ENCODE data around the gene KAT7.

DNA sequence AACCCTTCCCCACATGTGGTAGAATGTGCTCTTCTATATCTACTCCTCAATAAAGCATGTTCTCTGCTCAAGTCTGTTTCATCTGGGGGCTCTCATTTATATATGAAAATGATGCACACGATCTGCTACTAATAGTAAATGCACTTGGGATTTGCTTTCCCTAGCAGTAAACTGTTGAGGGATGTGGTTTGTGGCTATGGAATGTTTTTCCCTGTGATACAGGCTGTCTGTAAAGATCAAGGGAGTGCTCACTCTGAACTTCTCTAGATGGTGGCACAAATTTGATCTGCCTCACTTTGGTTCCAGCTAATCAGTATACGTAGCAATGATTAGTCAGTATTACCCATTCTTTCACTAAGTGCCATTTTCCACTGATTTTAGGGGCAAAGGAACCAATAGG is 40.5 kb downstream of the KAT7 start:
- TF ChIP-seq EP300 (conservative IDR thresholded peaks at IDR 0.05; ENCODE audit: poor library complexity, severe bottlenecking) (no peak), SMC3 (conservative IDR thresholded peaks at IDR 0.05; ENCODE audit: poor library complexity) (no peak), POLR2AphosphoS5 (IDR thresholded peaks at IDR 0.05) (no peak)
- TF ChIP-seq, protein P1, sequence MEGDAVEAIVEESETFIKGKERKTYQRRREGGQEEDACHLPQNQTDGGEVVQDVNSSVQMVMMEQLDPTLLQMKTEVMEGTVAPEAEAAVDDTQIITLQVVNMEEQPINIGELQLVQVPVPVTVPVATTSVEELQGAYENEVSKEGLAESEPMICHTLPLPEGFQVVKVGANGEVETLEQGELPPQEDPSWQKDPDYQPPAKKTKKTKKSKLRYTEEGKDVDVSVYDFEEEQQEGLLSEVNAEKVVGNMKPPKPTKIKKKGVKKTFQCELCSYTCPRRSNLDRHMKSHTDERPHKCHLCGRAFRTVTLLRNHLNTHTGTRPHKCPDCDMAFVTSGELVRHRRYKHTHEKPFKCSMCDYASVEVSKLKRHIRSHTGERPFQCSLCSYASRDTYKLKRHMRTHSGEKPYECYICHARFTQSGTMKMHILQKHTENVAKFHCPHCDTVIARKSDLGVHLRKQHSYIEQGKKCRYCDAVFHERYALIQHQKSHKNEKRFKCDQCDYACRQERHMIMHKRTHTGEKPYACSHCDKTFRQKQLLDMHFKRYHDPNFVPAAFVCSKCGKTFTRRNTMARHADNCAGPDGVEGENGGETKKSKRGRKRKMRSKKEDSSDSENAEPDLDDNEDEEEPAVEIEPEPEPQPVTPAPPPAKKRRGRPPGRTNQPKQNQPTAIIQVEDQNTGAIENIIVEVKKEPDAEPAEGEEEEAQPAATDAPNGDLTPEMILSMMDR (IDR thresholded peaks at IDR 0.05; ENCODE audit: poor library complexity, severe bottlenecking) = no peak
